ENCODE measurements around the gene ZSWIM5.

GRCh38 chr1:45004281-45004920 is 202.0 kb downstream of the ZSWIM5 start:
- TF ChIP-seq CTCF (conservative IDR thresholded peaks at IDR 0.05; ENCODE audit: low read depth, low read length) (no peak), EZH2 (IDR thresholded peaks at IDR 0.05; ENCODE audit: low read length, unreplicated experiment) (no peak)

Data from PC-3 (cell line).